SU-DHL-6 (cell line): ENCODE measurements around the gene AP5S1.

ENCODE experiments used
- H2AFZ ChIP-seq: fragments of 200-600 bp; sonication (generic); 2 replicates; pipeline ENCODE4 v1.6.1; 2014; ENCODE audit warnings: low read depth, mild to moderate bottlenecking, moderate library complexity, mixed read lengths, antibody characterized with exemption, low read length; ENCODE audit not compliant: severe bottlenecking
- H3F3A ChIP-seq: fragments of 200-600 bp; shearing (Covaris generic); 2 replicates; pipeline ENCODE4 v1.6.0; 2016; ENCODE audit warnings: antibody characterized with exemption, mild to moderate bottlenecking; ENCODE audit not compliant: insufficient read depth
- H3K27ac ChIP-seq: fragments of 200-600 bp; sonication (generic); 2 replicates; pipeline ENCODE4 v1.5.1; 2016; ENCODE audit warnings: low read depth, mild to moderate bottlenecking, low read length, moderate library complexity, mixed read lengths
- H3K27me3 ChIP-seq: fragments of 200-600 bp; sonication (generic), shearing (Covaris generic); 2 replicates; pipeline ENCODE4 v1.6.0; 2014; ENCODE audit warnings: mild to moderate bottlenecking, low read length
- H3K36me3 ChIP-seq: fragments of 200-600 bp; sonication (generic); 2 replicates; pipeline ENCODE4 v1.6.1; 2014; ENCODE audit warnings: mild to moderate bottlenecking, low read length, mixed read lengths
- H3K4me2 ChIP-seq: fragments of 300-600, 200-600 bp; shearing (Covaris generic), sonication (generic); 2 replicates; pipeline ENCODE4 v1.6.0; 2014; ENCODE audit warnings: low read length, low read depth, mild to moderate bottlenecking; ENCODE audit not compliant: poor library complexity, severe bottlenecking
- H3K4me3 ChIP-seq: fragments of 200-600 bp; sonication (generic); 2 replicates; pipeline ENCODE4 v1.5.1; 2014; ENCODE audit warnings: antibody characterized with exemption, low read length, mild to moderate bottlenecking, mixed read lengths; ENCODE audit not compliant: insufficient read depth, poor library complexity, severe bottlenecking
- H3K79me2 ChIP-seq: fragments of 200-600 bp; sonication (generic); 2 replicates; pipeline ENCODE4 v1.6.1; 2014; ENCODE audit warnings: mild to moderate bottlenecking, low read length, moderate library complexity; ENCODE audit not compliant: insufficient read depth
- H3K9ac ChIP-seq: fragments of 200-600 bp; sonication (generic); 2 replicates; pipeline ENCODE4 v1.7.0; 2014; ENCODE audit warnings: mild to moderate bottlenecking, low read length
- H3K9me2 ChIP-seq: fragments of 200-600 bp; sonication (generic); replicated peaks from 2 replicates; pipeline ENCODE4 v1.6.1; 2014; ENCODE audit warnings: low read length; ENCODE audit not compliant: insufficient read depth
- H3K9me3 ChIP-seq: fragments of 200-600 bp; sonication (generic); 2 replicates; pipeline ENCODE4 v1.6.1; 2014; ENCODE audit warnings: low read length, mixed read lengths; ENCODE audit not compliant: insufficient read depth
- H4K20me1 ChIP-seq: fragments of 200-600 bp; sonication (generic); 2 replicates; pipeline ENCODE4 v1.6.1; 2014; ENCODE audit warnings: low read depth, mild to moderate bottlenecking, antibody characterized with exemption, low read length, moderate library complexity, mixed read lengths
- CTCF ChIP-seq: fragments of 200-600 bp; sonication (generic); IDR thresholded peaks from one replicate; pipeline ENCODE4 v1.5.1; 2017; ENCODE audit warnings: antibody characterized with exemption, mild to moderate bottlenecking, low read length, moderate library complexity; ENCODE audit not compliant: insufficient read depth, poor library complexity, severe bottlenecking
- EZH2phosphoT487 ChIP-seq: fragments of 200-600 bp; sonication (generic), shearing (Covaris generic); conservative IDR thresholded peaks from 2 replicates; pipeline ENCODE4 v1.6.1; 2018; ENCODE audit warnings: mild to moderate bottlenecking, antibody characterized with exemption, low read length, moderate library complexity, mixed read lengths

The AP5S1 gene

GRCh38 chr20:3785240-3786125 is 34.9 kb upstream of the AP5S1 start:
- peaks cover 6% of the 10 kb centered on the region; the same call in 1 of the 2 replicates for H3F3A ChIP-seq
- no peaks in the 10 kb centered on the region for H3K36me3 ChIP-seq
- H3K4me3 ChIP-seq, result peak overlapping the region; percentile 62
- H3K79me2 ChIP-seq, result no peaks in the 10 kb centered on the region; the same call in 1 of the 2 replicates
- no peaks in the 10 kb centered on the region for H3K27me3 ChIP-seq
- no peaks in the 10 kb centered on the region for H4K20me1 ChIP-seq
- no peak for TF ChIP-seq EZH2phosphoT487
- H3K9ac ChIP-seq, result peak overlapping the region; percentile 56
- no peak overlapping the region for H3K27ac ChIP-seq
- H3K4me2 ChIP-seq, result peak overlapping the region; percentile 47
- no peak overlapping the region for H2AFZ ChIP-seq
- H3K9me3 ChIP-seq, result no peaks in the 10 kb centered on the region
- H3K9me2 ChIP-seq, result no peaks in the 10 kb centered on the region

- H3K27ac ChIP-seq, result 0 out of 2 replicates have a peak overlapping the region, but pooled peaks have one; percentile 18
- H3K9me2 ChIP-seq, result no peaks in the 10 kb centered on the region
- no peaks in the 10 kb centered on the region for H3K36me3 ChIP-seq
- H2AFZ ChIP-seq, result no peak overlapping the region
- H3K27me3 ChIP-seq, result no peaks in the 10 kb centered on the region
- peak overlapping the region; percentile 62 for H3K4me3 ChIP-seq
- H3F3A ChIP-seq, result peaks cover 6% of the 10 kb centered on the region; the same call in 1 of the 2 replicates
- no peaks in the 10 kb centered on the region; the same call in 1 of the 2 replicates for H3K79me2 ChIP-seq
- no peak for TF ChIP-seq CTCF
- TF ChIP-seq EZH2phosphoT487, result no peak
- H3K4me2 ChIP-seq, result peak overlapping the region; percentile 47
- no peaks in the 10 kb centered on the region for H3K9me3 ChIP-seq
- H3K9ac ChIP-seq, result peak overlapping the region; percentile 56
- H4K20me1 ChIP-seq, result no peaks in the 10 kb centered on the region
Measured at GRCh38 chr20:3786126-3786484, 34.2 kb upstream of the AP5S1 start.

- no peaks in the 10 kb centered on the region for H4K20me1 ChIP-seq
- peak within 1 kb of the TSS; percentile 18; the same call in 1 of the 2 replicates for H3K27ac ChIP-seq
- no peaks in the 10 kb centered on the region for H3K9me2 ChIP-seq
- H3K36me3 ChIP-seq, result no peaks in the 10 kb centered on the region
- TF ChIP-seq EZH2phosphoT487, result no peak
- peak; percentile 38 for TF ChIP-seq CTCF
- peak within 1 kb of the TSS; percentile 62 for H3K4me3 ChIP-seq
- H3K9ac ChIP-seq, result peak within 1 kb of the TSS; percentile 56
- H3K9me3 ChIP-seq, result no peaks in the 10 kb centered on the region
- H3K4me2 ChIP-seq, result peak within 1 kb of the TSS; percentile 84
- H3K27me3 ChIP-seq, result no peaks in the 10 kb centered on the region
- H2AFZ ChIP-seq, result peak within 1 kb of the TSS; percentile 79
- H3K79me2 ChIP-seq, result no peaks in the 10 kb centered on the region; the same call in 1 of the 2 replicates
- H3F3A ChIP-seq, result peaks cover 6% of the 10 kb centered on the region; the same call in 1 of the 2 replicates
Measured at GRCh38 chr20:3786665-3787323, 33.6 kb upstream of the AP5S1 start, which contains the start of gene CENPB. Gene CENPB, minus strand, starts transcription at chr20:3786740. Its CDS starts 257 bp downstream, at chr20:3786483.
